ENCODE results near the gene CDH20. TPM values are rescaled to one million over a fixed set of nuclear protein-coding genes. Genes with fewer than 3 reads are reported as not detected.
"Not testable (repeated sequence)": the region's sequence is repeated elsewhere in the genome, so short reads cannot be mapped to it uniquely, and the experiment has no call there.

Gene CDH20
- total RNA-seq, 4 donors from 2014 or later: 0.14 TPM; not detected in 3

DNA sequence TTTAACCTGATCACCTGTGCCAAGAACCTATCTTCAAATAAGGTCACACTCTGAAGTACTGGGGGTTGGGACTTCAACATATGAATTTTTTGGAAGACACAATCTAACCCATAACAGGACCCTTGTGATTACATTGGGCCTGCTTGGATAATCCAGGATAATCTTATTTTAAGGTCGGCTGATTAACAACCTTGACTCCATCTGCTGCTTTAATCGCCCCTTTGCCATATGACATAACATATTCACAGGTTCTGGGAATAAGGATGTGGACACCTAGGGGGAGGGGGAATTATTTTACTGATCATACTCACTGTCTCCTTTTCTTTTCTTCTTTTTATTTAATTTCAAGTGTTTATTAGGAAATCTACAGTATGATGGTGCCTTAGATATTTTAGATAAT lies 34.8 kb downstream of the CDH20 start:
- DNase-seq: no peak
- Histone ChIP-seq H3K4me1 (no peaks in the 10 kb centered on the region), H3K27me3 (no peaks in the 10 kb centered on the region), H3K27ac (no peak overlapping the region), H3K9me3 (no peaks in the 10 kb centered on the region), H3K36me3 (no peaks in the 10 kb centered on the region), H3K4me3 (no peak overlapping the region)
- intact Hi-C loops (cut with DNase I; ENCODE audit: low total_unique reads) (no loop called here), in situ Hi-C loops (cut with MboI; ENCODE audit: low pct_ligation_motif_present in 1 of 4, low pct_unique_long_range_greater_than_20kb in 1 of 4, low sequenced_read_pairs in 3 of 4) (no loop called here)
- 83 to 100% methylated on average over 2 of the region's 2 CpGs for WGBS, 2 donors (ENCODE audit: low coverage in 1 of 2)
- TF ChIP-seq POLR2A (IDR thresholded peaks at IDR 0.05) (no peak), POLR2AphosphoS5 (IDR thresholded peaks at IDR 0.05) (no peak), EP300 (IDR thresholded peaks at IDR 0.05; ENCODE audit: low read depth) (no peak)
- TF ChIP-seq, protein P1, sequence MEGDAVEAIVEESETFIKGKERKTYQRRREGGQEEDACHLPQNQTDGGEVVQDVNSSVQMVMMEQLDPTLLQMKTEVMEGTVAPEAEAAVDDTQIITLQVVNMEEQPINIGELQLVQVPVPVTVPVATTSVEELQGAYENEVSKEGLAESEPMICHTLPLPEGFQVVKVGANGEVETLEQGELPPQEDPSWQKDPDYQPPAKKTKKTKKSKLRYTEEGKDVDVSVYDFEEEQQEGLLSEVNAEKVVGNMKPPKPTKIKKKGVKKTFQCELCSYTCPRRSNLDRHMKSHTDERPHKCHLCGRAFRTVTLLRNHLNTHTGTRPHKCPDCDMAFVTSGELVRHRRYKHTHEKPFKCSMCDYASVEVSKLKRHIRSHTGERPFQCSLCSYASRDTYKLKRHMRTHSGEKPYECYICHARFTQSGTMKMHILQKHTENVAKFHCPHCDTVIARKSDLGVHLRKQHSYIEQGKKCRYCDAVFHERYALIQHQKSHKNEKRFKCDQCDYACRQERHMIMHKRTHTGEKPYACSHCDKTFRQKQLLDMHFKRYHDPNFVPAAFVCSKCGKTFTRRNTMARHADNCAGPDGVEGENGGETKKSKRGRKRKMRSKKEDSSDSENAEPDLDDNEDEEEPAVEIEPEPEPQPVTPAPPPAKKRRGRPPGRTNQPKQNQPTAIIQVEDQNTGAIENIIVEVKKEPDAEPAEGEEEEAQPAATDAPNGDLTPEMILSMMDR (IDR thresholded peaks at IDR 0.05): no peak

DNA sequence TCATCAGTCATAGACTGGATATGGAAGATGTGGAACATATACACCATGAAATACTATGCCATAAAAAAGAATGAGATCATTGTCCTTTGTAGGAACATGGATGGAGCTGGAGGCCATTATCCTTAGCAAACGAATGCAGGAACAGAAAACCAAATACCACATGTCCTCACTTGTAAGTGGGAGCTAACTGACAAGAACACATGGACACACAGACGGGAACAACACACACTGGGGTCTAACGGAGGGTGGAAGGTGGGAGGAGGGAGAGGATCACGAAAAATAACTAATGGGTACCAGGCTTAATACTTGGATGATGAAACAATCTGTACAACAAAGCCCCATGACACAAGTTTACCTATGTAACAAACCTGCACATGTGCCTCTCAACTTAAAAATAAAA lies 36.4 kb downstream of the CDH20 start:
- WGBS, 2 donors (ENCODE audit: low coverage in 1 of 2): 62 to 67% methylated on average over 2 to 4 of the region's 4 CpGs
- DNase-seq; in situ Hi-C loops (cut with MboI; ENCODE audit: low pct_ligation_motif_present in 1 of 4, low pct_unique_long_range_greater_than_20kb in 1 of 4, low sequenced_read_pairs in 3 of 4): not testable (repeated sequence)

DNA sequence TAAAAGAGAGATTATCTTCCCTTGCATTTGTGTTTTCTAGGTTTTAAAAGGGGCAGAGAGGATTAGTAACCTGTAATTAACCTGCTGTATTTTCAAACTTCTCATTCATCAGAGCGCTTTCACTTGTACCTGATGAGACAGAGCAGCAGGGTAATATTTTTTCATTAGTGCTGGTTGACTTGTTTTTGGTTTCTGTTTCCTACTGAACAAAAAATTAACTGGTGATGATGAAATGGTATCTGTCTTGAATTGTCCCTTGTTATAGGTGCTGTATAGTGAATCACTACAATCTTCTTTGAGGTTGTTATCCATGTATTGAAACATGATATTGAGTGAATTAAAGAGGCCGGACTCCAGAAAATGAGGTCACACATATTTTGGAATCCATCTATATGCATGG lies 37.9 kb downstream of the CDH20 start:
- DNase-seq: no peak
- in situ Hi-C loops (cut with MboI; ENCODE audit: low pct_ligation_motif_present in 1 of 4, low pct_unique_long_range_greater_than_20kb in 1 of 4, low sequenced_read_pairs in 3 of 4) (no loop called here), intact Hi-C loops (cut with DNase I; ENCODE audit: low total_unique reads) (no loop called here)
- 92 to 95% methylated on average over 2 of the region's 2 CpGs for WGBS, 2 donors (ENCODE audit: low coverage in 1 of 2)
- TF ChIP-seq POLR2AphosphoS5 (IDR thresholded peaks at IDR 0.05) (no peak), EP300 (IDR thresholded peaks at IDR 0.05; ENCODE audit: low read depth) (no peak), POLR2A (IDR thresholded peaks at IDR 0.05) (no peak)
- TF ChIP-seq, protein P1 (IDR thresholded peaks at IDR 0.05): no peak
- Histone ChIP-seq H3K4me1 (no peaks in the 10 kb centered on the region), H3K9me3 (no peaks in the 10 kb centered on the region), H3K36me3 (no peaks in the 10 kb centered on the region), H3K27ac (no peak overlapping the region), H3K27me3 (no peaks in the 10 kb centered on the region), H3K4me3 (no peak overlapping the region)

More for the DNA sequence above, 36.4 kb downstream of the CDH20 start:
- H3K36me3 ChIP-seq; H3K4me1 ChIP-seq; H3K9me3 ChIP-seq; H3K27ac ChIP-seq; H3K27me3 ChIP-seq; H3K4me3 ChIP-seq; intact Hi-C loops (cut with DNase I; ENCODE audit: low total_unique reads): not testable (repeated sequence)

DNA sequence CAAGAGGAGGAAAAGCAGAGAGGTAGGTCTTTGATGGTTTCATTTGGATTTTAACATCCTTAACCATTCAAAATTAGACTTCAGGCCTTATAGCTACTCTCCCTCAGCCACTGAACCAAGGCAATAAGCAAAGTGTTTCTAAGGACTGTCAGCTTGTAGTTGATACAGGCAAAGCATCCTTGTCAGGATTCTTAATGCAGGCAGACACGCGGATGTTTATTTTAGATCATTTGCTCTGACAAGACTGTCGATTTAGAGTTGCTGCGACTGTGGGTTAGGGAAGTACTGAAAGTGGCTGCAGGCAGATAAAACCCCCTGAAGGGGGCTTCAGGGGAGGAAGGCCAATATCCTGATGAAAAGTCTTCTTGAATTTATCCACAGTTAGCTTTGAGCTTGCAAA lies 46.6 kb downstream of the CDH20 start:
- intact Hi-C loops (cut with DNase I; ENCODE audit: low total_unique reads): no loop called here
- Histone ChIP-seq H3K27me3 (no peaks in the 10 kb centered on the region), H3K36me3 (no peaks in the 10 kb centered on the region), H3K4me1 (no peaks in the 10 kb centered on the region), H3K4me3 (no peak overlapping the region), H3K27ac (no peak overlapping the region), H3K9me3 (no peaks in the 10 kb centered on the region)
- TF ChIP-seq EP300 (IDR thresholded peaks at IDR 0.05; ENCODE audit: low read depth) (no peak), POLR2A (IDR thresholded peaks at IDR 0.05) (no peak), POLR2AphosphoS5 (IDR thresholded peaks at IDR 0.05) (no peak)
- TF ChIP-seq, protein P1 (IDR thresholded peaks at IDR 0.05): no peak
- DNase-seq: no peak
- 54 to 55% methylated on average over 4 of the region's 4 CpGs for WGBS, 2 donors (ENCODE audit: low coverage in 1 of 2)
- in situ Hi-C loops (cut with MboI; ENCODE audit: low pct_ligation_motif_present in 1 of 4, low pct_unique_long_range_greater_than_20kb in 1 of 4, low sequenced_read_pairs in 3 of 4): no loop called here

DNA sequence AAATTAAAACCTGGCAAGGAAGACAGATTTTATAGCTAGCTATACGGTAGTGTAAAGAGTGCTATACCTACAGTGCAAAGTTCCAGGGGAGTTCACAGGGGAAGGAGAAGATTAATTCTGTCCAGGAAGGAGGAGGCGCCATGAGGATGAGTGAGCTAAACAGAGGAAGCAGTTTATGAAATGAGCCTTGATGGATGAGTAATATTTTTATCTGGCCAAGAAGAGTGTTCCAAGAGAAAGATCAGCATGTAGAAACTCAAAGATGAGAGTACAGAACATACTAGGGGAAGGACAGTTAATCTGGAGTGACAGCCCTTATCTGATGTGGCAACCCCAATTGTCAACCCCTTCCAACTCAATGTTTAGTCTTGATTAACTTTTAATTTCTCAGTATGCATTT lies 54.8 kb downstream of the CDH20 start:
- Histone ChIP-seq H3K4me1 (peaks cover 0 to 7% (median 2%) of the 10 kb centered on the region in 4 donors), H3K36me3 (no peaks in the 10 kb centered on the region), H3K4me3 (no peak overlapping the region), H3K27me3 (no peaks in the 10 kb centered on the region), H3K9me3 (no peaks in the 10 kb centered on the region), H3K27ac (no peak overlapping the region)
- in situ Hi-C loops (cut with MboI; ENCODE audit: low pct_ligation_motif_present in 1 of 4, low pct_unique_long_range_greater_than_20kb in 1 of 4, low sequenced_read_pairs in 3 of 4): no loop called here
- WGBS, 2 donors (ENCODE audit: low coverage in 1 of 2): 33 to 37% methylated on average over 2 of the region's 2 CpGs
- DNase-seq: peak; percentile 32
- intact Hi-C loops (cut with DNase I; ENCODE audit: low total_unique reads): no loop called here
- TF ChIP-seq, protein P1 (IDR thresholded peaks at IDR 0.05): no peak
- TF ChIP-seq POLR2A (IDR thresholded peaks at IDR 0.05) (no peak), EP300 (IDR thresholded peaks at IDR 0.05; ENCODE audit: low read depth) (no peak), POLR2AphosphoS5 (IDR thresholded peaks at IDR 0.05) (no peak)

Data from transverse colon (tissue), 4 donors.